RKO (cell line): ENCODE results near the gene RALGPS1.

Source experiments
- DNase-seq: peaks from one replicate; pipeline ENCODE4 v3.0.0-alpha.2; 2016; ENCODE audit warnings: low spot score

RALGPS1 gene

GRCh38 chr9:127122176-127123063 is 207.8 kb downstream of the RALGPS1 start, which contains the start of gene ANGPTL2:
Gene ANGPTL2 (minus strand): TSS chr9:127122635. CDS start chr9:127108731, 13,904 bp downstream.
- no peak for DNase-seq

- no peak for DNase-seq
These were observed 208.7 kb downstream of the RALGPS1 start for GRCh38 chr9:127123064-127123890.

GRCh38 chr9:127124111-127124531 is 209.5 kb downstream of the RALGPS1 start:
- DNase-seq, result no peak

GRCh38 chr9:127124792-127125191 is 210.2 kb downstream of the RALGPS1 start:
- no peak for DNase-seq

GRCh38 chr9:127126971-127127370 is 212.4 kb downstream of the RALGPS1 start:
- DNase-seq, result no peak

DNA sequence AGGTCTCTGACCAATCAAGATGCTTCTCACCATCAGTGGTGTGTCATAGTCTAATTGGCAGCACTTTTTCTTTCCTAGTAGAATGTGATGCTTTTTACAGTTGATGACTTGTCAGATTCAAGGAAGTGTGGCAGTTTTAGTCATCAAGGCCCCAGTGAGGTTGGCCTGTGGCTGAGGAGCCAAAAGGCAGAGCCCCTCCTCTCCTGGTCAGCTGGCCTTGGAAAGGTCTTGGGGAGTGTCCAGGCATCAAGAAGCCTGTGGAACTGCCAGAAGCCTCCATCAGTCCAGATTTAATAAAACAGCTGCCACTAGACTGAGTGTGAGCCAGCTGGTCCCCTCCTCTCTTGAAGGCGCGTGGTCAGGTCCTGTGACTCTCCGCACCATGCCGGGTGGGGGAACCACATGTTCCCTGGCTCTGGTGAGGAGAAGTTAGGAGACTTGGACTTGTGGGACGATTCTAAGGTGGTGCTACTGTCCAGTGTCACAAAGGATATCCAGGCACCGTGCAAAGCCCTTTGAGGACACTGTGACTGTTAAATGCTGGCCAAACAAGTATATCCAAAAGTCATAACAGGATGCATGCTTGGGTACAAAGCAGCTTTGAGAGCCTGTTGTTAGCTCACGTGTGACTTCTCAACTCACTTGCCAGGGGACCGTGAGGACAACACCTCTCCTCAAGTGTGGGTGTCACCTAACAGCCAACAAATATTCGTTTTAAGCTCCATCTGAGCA is 213.9 kb downstream of the RALGPS1 start:
- peak; percentile 69 for DNase-seq

- no peak for DNase-seq
These were observed 214.6 kb downstream of the RALGPS1 start for GRCh38 chr9:127129073-127129717.

- no peak for DNase-seq
These were observed 215.1 kb downstream of the RALGPS1 start for GRCh38 chr9:127129718-127130085.

DNA sequence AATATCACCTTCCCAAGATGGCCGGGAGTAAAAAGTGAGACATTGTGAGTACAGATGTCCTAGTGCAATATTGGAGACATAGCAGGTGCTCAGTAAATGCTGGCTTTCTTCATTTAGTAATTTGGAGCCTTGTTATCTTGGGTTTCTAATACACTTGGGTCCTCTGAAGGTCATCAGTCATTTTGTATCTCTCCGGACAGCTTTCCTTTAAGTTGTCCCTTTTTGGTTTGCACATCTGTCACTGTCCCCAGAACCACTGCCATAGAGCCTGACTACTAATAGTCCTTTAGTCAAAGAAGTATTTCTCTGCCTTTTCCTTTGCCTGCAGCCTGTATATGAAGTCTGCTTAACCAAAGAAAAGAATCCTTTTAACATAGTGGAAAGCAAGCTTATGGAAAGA is 215.7 kb downstream of the RALGPS1 start:
- no peak for DNase-seq

DNA sequence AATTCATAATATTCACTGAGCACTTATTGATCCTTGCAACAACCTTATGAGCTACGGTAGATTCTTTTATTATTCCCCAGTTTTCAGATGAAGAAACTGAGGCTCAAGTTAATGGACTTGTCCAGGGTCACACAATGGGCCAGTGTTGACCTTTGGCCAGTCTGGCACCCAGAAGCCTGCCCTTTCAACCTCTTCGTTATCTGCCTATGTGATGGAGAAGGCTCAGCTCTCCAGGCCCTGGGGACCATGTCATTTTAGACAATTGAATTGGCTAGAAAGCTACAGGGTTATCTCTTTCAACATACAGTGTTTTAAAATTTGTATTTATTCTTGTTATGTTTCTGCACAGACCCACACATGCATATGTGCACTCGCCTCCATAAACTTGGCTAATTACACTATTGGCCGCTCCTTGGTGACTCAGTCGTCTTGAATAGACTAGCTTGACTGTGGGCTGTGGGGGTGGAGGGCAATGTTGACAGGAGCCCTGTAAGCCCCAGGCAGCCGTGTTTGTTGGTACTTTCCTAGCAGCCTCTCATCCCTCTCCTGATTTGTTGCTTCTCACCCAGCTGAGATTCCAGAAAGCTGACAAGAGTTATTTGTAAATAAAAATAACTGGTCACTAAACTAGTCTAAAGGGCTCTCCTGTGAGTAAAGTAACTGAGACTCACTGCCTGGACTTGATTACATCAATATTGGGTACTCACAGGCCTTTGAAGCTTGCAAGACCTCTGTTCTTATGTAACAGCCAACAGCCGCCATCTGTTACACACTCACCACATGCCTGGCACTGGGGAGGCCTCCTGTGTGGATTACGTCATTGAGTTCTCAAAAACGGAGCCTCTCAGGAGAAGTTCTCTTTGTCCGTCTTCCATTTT is 216.3 kb downstream of the RALGPS1 start:
- DNase-seq, result no peak

DNA sequence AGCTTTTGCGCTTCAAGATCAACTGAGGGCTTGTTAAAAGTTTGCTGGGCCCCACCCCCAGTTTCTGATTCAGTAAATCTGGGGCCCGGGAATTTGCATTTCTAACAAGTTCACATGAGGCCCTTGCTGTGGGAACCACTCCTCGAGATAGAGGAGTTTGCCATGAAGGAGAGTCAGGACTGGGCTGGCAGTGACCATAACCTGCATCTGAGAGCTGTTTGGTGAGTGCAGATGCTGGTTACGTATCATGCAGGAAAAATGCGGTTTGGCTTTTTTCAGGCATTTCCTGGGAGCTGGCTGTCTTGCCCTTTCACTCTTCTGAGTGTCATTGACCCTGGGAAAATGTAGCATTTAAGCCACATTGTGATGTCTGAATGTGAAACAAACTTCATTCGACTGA is 217.3 kb downstream of the RALGPS1 start:
- DNase-seq, result no peak

DNA sequence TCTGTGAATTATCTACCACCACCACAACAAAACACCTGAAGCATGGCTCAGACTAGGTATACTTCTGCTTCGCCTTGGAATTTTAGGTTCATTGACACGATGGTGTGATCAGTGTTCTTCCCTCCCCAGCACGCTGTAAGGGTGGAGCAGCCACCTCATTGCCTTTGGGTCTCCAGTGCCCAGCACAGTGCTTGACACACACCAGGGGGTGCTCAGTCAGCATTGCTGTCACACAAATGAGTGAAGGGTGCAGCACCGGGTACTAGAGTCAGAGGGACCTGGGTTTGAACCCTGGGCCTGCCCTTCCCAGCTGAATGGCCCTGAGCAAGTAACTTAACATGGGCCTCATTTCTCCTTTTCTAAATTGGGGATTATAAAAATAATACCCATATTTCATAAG is 217.8 kb downstream of the RALGPS1 start:
- DNase-seq, result no peak

DNA sequence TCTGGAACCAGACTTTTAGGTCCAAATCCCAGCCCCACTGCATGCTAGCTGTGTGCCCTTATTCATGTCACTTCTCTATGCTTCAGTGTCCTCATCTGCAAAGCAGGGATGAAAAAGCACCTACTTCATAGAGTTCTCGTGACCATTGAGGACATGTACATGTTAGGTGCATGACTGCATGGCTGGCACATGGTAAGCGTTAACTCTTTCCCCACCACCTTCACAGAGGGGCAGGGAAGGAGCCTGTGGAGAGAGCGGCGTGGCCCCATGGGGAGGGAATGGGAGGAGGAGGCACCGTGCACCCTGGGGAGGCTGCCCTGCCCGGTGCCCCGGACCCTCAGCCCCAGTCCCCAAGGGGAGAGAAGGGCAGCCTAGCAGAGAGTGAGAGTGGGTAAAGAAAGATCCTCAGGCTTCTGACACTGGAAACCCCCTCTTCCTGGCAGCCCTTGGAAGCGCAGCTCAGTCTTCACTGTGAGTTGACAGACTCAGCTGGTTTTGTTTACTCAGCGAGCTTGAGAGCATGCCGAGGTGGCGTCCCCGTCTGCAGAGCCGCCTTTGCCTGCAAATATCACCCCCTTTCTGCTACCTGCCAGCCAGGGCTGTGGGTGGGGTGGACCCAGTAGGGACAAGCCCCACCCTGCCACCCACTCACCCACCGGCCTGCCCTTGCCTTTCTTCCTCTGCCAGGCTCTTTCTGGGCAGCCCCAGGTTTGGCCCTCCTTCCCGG is 218.5 kb downstream of the RALGPS1 start:
- no peak for DNase-seq

DNA sequence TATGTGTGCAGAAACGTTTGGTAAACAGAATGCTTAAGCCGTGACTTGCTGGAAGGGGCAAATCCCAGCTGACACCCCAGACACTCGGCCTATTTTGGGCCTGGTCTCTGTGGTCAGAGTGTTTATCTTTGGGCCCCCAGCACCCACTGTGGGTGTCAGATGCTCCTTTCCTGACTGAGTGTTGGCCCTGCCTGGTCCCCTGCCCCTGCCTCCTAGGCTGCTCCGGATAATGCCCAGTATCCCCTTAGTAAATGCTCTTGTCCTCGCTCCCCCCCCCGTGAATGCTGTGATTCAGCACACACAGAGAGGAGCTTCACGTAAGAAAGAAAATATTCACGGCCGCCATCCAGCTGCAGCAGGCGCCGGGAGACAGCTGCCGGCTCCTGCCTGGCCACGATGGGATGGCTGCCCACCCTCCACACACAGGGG is 219.2 kb downstream of the RALGPS1 start:
- DNase-seq, result no peak

DNA sequence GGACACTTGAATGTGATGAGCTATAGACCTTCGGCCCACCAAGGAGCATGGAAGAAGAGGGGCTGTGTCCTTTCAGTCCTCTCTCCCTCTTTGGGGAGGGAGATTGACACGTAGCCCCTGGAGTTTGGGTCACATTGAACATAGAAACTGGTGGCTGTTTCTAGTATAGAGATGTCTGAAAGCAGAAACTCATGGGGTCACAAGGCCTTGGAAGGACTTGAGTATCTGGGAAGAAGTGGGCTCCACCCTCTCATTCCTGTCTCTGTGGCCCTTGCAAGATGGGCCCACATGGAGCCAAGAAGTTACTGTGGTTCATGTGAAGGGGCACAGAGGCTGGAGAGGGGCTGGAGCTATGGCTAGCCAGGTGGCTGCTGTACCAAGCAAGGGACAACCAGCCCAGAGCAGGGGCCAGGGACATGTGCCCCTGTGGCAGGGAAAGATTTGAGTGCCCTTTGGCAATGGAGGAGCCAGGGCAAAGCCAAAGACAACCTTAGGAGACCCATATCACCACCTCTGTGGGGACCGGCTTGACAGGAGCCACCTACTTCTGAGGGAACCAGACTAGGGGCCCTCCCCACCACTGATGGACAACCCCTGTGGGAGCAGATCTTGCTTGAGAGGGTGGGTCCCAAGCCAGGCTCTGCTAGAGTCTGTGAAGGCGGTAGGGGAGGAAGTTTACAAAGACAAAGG is 220.6 kb downstream of the RALGPS1 start:
- DNase-seq, result no peak

- DNase-seq, result no peak
These were observed 221.7 kb downstream of the RALGPS1 start for GRCh38 chr9:127136081-127136879.

DNA sequence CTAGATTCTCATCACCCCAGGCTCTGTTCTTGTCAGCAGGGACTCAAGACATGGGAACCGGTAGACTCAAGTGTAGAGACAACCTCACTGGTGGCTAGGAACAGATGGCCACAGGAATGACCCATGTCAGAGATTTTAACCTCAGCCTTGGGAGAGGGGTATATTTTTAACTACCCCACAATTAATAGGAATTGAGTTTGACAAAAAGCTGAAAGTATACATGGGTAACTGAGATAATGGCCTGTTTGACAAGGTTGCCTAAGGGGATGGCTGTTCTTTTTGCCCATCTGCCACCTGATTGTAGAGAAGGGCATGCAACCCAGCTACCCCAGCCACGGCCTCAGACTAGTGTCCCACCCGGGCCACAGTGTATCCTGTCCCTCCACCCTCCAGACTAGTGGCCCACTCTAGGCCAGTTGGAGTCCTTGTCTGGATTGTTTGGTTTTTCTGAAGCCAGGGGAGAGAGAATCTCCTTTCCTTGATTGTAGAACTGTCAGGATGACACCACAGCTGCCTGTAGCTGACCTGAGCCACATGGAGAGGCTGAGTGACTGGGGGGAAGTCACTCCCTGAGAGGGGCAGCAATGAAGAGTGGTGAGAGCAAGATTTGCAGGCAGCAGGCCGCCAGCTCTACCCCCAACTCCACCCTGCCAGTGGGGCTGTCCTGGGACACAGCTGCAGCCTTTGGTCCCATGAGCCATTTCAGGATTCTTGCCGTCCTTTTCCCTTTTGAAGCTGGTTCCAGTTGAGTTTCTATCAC is 222.5 kb downstream of the RALGPS1 start:
- DNase-seq, result no peak
